ENCODE measurements around the gene ITPRIPL2.

The ITPRIPL2 gene

DNA sequence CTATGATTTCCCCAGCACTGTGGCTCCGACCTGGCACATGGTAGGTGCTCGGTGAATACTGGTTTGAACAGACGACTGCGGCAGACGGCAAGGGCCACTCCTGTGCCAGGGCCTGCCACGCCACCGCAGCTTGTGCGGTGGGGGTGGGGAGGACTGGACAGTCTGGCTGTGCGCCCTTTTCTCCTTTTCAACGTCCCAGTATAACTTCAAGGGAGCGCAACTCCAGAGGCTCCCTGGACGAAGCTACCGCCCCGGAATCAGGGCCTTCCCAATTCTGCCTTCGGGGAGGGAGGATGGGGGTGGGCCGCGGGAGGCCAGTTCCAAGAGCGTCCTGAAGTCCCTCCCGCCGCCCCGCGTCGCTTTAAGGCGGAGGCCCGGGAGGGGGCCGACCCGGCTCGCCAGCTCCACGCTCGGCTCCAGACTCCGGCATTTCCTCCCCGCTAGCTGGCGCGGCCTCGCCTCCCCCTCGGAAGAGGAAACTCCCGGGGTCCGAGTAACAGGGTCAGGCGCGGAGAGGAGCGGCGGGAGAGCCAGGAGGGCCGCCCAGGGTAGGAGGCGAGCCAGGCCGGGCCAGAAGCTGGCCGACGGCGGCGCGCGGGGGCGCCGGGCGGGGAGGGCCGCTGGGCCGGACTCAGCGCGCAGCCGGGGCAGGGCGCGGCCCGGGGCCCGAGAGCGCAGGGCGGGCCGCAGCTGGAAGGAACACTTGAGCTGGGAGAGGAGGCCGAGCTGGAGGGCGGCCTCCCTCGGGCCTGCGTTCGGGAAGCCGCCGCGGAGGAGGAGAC, at the start of gene ITPRIPL2:
Gene ITPRIPL2, plus strand, starts transcription at position 388 of the 782 bp plus-strand sequence. CDS start 498 bp downstream, outside the sequence.
- DNase-seq = no peak

DNA sequence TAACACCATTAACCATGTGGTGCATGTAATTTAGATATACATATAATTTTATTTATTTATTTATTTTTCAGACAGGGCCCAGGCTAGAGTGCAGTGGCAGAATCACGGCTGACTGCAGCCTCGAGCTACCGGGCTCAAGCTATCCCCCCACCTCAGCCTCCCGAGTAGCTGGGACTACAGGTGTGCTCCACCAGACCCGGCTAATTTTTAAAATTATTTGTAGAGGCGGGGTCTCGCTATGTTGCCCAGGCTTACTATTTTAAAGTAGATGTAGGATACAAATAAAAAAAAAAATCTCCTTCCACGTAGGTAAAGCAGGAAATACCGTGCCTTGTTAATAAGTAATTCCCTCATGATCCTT, 46.8 kb upstream of the ITPRIPL2 start:
- DNase-seq = no peak

DNA sequence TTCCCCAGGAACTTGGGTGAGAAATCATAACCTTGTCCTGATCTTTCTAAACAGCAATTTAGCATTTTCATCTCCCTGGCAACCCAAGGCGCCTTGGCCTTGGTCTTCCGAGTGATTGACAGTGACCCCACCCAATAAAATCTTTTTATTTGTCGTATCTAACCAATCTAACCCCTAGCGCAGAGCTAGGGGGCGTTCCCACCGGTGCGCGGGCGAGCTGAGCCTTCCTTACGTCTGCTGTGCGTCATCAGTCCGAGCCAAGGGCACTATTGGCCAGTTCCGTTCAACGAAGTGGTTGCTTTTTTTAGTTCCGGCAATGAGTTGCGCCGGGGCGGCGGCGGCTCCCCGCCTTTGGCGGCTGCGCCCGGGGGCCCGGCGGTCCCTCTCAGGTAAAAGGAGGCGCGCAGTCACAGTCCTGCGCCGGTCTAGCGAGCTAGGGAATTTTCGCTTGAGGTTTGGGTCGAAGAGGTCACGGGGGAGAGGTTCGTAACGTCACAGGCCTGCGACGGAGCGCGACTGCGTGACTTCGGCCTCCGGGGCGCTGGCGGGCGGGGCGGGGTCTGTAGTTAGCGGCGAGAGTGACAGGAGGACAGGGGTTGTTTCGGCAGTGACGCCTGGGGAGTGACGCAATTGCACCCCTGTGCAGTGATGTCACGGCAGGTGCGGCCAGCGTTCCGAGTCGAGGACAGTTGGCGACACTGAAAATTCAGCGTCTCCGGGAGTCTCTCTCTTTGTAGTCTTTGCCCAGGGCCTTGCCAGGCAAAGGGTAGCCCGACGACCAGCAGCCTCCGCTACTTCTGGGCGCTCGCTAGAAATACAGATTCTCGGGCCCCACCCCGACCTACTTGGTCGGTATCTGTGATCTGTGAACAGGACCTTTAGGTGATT, 46.2 kb upstream of the ITPRIPL2 start, which contains the start of gene COQ7:
Gene COQ7, plus strand, starts transcription at position 266 of the 888 bp plus-strand sequence. Its CDS starts 51 bp downstream, at position 317.
- peak; percentile 97 to 98 for DNase-seq

DNA sequence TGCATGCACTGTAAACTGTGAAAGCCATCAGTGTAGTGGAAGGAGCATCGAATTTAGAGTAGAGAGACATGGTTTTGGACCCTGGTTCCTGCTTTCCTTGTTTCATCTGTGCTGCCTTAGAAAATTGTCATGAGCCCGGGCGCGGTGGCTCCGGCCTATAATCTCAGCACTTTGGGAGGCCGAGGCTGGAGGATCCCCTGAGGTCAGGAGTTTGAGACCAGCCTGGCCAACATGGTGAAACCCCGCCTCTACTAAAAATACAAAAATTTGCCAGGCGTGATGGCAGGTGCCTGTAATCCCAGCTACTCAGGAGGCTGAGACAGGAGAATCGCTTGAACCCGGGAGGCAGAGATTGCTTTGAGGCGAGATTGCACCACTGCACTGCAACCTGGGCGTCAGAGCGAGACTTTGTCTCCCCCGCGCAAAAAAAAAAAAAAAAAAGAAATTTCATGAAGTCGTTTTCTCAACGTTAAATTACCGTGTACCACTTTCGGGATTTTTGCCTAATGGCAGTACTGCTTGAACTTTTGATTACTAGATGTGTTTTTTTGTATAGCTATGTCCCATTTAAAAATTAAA, 45.4 kb upstream of the ITPRIPL2 start:
- DNase-seq = peak in 1 of 2 experiments; percentile 5

DNA sequence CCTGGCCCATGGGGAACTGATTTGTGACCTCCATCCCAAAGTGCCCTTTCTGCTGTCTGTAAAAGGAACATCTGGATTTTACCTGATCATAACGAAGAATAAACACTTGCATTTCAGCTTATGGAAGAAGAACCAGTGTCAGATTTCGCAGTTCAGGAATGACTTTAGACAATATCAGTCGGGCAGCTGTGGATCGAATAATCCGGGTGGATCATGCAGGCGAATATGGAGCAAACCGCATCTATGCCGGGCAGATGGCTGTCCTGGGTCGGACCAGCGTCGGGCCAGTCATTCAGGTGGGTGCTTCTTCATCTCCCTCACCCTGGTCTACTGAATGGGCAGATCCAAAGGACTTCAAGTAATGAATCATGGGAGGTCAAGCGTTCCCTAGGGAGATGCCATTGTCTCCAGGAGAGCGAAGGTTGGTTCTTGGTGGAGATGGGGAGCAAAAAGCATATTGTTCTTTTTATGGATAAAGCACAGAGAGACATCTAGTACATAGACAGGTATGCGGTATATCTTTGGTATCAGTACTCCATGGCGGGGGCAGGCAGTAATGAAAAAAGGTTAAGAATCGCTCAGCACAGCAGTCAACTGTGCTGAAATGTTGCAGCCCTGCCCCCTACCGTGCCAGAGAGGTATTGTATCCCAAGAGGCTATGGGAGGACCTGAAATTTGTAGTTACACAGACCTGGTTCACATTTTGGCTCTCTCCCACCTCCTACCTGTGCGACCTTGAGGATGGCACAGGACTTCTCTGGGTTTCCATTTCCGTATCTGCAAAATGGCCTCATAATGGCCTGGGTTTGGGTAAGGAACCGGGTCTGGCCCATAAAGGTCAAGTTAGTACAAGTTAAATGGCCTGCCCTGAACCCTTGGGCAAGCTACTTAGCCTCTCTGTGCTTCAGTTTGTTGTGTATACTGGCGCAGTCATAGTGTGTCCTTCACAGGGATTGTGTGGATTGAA, 41.7 kb upstream of the ITPRIPL2 start:
- DNase-seq = peak; percentile 32 to 47

DNA sequence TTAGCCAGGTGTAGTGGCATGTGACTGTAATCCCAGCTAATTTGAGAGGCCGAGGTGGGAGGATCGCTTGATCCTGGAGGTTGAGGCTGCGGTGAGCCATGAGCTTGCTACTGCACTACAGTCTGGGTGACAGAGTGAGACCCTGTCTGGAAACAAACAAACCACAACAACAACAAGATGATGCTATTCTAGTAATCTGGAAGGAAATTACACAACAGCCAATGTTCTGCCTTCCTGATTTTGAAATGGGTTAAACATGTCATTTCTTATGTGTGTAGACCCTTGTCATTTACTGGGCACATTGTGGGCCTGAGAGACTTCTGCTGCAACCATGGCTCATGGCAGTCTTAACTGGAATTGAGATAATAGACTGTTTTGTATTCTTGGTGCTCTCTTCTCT, 40.4 kb upstream of the ITPRIPL2 start:
- DNase-seq = no peak

DNA sequence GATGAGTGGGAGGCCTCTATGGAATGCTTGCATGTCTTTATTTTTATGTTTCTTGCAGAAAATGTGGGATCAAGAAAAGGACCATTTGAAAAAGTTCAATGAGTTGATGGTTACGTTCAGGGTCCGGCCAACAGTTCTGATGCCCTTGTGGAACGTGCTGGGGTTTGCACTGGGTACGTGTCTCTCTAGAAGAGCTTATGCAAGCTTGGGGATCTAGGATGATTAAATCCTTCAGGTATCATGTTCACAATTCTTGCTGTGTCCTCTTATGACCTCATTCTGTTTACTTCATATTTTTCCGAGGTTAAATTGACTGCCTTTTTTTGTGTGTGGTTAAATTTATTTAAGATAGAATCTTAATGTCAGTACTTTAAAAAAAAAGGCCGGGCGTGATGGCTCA, 39.9 kb upstream of the ITPRIPL2 start:
- DNase-seq = no peak

DNA sequence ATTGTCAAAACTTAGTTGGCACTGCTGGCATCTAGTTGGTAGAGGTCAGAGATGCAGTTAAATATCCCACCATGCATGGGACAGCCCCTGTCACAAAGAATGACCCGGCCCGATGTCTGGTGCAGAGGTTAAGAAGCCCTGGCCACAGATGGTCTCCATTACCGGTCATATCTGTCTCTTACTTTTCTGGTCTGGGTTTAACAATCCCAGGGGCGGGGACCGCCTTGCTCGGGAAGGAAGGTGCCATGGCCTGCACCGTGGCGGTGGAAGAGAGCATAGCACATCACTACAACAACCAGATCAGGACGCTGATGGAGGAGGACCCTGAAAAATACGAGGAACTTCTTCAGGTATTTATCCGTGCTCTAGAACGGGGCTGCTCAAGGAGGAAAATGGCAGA, 38.3 kb upstream of the ITPRIPL2 start:
- no peak for DNase-seq

DNA sequence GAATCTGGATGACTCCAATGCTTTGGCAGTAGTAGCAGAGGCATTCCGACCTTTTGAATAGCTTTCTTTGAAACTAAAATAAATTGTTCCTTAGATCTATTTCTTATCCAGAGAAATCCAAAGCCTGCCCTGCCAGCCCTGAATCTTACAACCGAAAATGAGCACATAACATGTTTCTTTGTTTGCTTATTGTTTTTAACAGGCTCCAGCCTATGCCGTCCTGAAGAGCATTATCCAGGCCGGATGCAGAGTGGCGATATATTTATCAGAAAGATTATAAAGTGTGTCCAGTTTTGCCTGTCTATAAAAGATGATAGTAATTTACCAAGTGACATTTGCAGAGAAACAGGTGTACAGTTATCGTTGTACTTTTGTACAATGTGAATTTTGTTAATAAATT, 35.9 kb upstream of the ITPRIPL2 start:
- no peak for DNase-seq

DNA sequence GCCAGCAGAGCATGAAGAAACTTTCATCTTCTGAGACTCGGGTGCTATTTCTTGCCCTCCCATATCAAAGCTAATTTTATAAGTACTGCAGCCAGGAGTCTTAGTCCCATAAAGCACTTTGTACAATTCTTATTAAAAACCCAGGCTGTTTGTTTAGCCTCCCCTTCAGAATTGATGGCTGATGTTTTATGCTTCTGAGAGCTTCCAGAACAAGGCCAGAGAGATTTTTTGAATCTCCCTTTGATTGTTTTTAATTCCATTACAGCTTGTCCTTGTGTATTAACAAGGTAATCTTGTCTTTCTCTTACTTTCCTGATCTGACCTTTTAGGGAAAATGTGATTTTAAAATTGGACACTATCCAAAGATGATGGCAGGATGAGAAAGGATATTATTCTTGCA, 30.1 kb upstream of the ITPRIPL2 start:
- DNase-seq = no peak

DNA sequence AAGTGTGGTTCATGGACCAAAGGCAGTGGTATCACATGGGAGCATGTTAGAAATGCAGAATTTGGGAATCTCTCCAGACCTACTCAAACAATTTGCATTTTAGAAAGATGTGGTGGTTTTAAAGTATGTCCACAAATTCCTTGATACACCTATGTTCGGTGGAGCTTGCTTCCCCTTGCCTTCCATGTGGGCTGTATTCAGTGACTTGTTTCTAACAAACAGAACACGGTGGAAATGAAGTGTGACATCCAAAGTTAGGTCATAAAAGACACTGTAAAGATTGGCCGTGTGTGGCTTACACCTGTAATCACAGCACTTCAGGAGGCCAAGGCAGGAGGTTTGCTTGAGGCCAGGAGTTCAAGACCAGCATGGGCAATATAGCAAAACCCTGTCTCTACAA, 29.6 kb upstream of the ITPRIPL2 start:
- DNase-seq = no peak

DNA sequence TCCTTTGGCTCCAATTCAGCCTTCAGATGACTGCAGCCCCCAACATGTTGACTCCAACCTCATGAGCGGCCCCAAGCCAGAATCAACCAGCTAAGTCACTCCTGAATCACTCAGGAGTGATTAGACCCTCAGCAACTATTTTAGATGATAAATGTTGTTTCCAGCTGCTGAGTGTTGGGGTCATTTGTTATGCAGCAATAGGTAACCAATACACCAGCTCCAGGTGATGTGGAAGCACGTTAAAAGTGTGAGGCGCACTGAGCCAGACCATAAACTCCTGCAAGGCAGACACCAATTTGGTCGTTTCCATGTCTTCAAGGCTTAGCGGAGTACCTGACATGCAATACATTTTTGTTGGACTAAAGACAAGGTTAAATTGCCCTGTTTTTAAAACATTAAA, 28.9 kb upstream of the ITPRIPL2 start:
- DNase-seq = no peak

DNA sequence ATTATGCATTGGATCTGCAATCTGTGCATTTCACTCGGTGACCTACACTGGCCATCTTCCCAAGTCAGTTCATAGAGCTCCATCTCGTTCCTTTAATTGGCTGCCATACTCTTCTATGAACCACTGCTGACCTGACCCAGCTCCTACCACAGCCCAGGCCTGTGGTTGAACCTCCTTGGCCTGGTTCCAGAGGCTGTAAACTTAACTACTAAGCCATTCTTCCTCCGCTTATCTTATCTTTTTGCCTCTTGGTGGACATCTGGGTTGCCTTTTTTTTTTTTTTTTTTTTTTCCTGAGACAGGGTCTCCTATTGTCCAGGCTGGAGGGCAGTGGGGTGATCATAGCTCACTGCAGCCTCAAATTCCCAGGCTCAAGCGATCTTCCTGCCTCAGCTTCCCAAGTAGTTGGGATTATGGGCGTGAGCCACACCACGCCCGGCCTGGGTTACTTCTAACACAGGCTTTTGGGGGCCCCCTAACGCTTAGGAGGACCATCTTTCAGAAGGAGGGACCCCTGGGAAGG, 28.0 kb upstream of the ITPRIPL2 start:
- DNase-seq = no peak

DNA sequence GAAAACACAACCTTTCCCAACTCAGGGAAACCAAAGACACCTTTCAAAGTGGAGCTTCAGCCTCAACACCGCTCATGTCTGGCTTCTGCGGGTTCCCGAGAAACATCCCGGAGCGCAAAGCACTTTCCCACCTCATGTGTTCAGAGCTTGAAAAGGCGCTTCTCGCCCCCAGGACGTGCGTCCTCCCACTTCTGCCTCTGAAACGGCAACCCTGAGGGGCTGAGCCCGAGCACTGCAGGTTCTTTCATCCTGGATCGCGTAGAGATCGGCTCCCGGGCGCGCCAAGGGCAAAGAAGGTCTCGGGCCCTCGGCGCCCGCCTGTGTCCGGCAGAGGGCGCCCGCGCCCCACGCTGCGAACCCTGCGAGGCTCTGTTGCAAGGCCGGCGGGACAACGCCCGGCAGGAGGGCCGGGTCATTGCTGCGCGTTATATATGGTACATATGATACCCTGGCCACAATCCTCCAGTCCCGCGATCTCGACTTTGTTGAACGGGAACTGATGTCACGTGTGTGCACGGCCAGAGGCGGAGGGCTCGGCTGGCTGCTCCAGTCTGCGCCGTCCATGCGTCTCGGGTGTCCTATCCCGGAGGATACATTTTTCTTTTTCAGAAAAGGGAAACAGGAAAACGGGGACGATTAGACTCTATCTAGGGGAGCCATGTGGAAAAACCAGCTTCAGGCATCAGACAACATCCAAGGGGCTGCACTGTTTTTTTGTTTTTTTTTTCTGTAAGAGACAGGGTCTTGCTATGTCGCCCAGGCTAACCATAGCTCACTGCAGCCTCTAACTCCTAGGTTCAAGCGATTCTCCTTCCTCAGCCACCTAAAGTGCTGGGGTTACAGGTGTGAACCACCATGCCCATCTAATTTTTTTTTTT, 27.2 kb upstream of the ITPRIPL2 start:
- peak; percentile 60 to 83 for DNase-seq

DNA sequence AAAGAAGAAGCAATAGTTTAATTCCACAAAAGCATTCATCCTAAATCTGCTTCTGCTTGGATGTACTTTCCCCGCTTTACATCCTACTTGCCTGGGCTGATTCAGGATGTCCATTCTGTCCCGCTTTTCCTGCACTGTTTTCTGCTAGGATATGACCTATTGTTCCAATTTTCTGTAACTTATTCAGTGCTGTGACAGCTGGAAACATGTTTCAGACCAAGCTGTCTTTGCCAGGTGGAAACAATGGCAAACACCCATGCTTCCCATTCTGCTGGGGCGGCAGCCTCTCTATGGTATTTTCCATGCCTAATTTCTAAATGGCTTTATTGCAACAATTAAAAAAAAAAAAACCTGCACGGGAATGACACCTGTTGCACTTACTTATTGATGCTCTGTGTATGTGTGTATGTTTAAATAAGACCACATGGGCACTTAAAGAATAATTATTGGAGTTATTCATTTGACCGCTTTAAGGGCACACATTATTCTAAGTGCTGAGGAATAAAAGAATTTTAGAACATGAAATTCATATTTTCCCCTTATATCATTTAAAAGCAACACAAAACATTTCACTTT, 25.3 kb upstream of the ITPRIPL2 start:
- DNase-seq = no peak

DNA sequence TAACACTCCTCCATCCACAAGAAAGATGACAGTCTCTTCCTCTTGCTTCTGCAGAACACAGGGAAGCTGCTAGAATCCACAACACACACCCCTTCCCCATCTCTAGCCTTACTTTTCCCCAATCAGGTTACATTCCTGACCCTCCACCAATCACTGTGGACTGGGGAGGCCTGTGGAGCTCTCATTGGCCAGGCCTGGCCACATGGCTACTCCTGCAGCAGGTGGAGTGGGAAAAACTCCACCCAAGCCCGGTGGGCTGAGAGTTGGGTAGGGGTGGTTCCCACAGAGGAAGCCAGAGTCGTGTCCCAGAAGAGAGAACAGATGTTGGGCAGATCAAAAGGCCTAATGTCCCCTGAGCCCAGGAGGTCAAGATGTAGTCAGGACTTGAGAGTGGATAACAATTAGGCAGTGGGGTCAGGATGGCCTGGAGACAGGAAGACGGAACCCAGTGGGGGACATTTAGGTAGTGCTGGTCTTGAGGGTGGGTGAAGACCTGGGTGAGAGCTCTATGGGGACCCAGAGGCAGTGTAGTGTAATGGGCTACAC, 24.3 kb upstream of the ITPRIPL2 start:
- no peak for DNase-seq

DNA sequence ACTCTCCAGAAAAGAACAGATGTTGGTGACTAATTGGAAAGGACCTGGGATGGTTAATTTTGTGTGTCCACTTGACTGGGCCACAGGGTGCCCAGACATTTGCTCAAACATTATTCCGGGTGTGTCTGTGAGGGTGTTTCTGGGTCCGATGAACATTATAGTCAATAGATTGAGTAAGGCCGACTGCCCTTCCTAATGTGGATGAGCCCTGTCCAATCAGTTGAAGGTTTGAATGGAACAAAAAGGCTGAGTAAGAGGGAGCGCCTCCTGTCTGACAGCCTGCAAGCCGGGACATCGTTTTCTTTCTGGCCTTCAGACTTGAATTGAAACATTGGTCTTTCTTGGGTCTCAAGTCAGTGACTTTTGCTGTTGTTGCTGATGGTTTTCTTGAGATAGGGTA, 22.8 kb upstream of the ITPRIPL2 start:
- no peak for DNase-seq

DNA sequence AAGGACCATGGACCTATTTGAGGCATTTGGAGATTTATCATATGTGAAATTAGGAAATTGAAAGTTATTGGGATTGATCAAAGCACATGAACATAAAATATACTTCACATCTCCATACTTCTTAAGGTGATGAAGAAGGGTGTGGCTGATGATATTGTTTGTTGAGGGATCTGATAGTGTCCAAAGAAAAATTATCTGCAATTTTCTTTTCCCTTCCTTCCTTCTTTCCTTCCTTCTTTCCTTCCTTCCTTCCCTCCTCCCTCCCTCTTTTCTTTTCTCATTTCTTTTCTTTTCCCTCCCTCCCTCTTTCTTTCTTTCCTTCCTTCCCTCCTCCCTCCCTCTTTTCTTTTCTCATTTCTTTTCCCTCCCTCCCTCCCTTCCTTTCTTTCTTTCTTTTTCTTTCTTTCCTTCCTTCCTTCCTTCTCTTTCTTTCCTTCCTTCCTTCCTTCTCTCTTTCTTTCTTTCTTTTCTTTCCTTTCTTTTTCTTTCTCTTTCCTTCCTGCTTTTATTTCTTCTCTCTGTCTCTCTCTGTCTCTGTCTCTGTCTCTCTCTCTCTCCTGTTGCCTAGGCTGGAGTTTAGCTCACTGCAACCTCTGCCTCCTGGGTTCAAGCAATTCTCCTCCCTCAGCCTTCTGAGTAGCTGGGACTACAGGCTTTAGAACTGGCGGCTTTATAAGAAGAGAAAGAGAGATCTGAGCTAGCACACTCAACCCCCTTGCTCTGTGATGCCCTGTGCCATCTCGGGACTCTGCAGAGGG, 20.9 kb upstream of the ITPRIPL2 start:
- DNase-seq = no peak
